HG02973 (cell line): ENCODE data around the gene THEM5.

Source experiments
- ATAC-seq: cut with Tn5 transposase; IDR thresholded peaks from one replicate; pipeline ENCODE4 v1.9.1; 2021; ENCODE audit warnings: moderate library complexity; ENCODE audit not compliant: unreplicated experiment

THEM5 gene

DNA sequence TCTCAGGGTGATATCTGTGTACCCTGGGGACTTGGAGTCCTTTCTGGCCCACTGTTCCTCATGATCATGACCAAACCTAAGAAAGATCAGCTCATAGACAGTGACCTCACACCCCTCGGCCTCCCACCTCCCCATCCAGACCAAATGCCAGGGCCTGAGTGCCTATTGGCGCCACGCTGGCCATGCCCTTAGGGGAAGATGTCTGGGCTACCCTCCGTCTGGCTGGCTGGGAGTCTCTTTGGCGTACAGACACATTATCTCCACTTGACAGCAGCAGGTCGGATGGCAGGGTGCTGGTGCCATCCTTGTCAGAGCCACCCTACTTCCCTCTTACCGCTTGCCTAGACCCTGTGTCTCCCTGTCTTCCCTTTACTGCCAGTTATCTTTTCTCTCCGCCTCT, 30.3 kb downstream of the THEM5 start:
- ATAC-seq: no peak

DNA sequence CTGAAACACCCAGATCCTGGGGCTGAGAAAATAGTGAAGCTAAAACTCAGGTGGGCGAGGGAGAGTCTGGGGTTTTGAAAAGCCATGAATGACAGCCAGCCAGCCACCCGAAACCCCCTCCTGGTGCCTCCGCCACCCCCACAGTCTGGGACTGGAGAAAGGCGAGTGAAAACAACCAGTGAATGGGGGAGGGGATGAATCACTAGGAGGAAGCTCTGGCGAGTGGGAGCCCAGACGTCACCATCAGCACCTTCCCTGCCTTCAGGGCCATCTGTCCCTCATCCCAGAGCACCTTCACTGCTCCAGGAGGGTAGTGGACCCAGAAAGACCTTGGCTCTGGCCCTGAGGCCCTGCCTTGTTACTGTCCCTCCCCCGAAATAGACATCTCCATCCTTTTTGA, 31.1 kb downstream of the THEM5 start:
- no peak for ATAC-seq

DNA sequence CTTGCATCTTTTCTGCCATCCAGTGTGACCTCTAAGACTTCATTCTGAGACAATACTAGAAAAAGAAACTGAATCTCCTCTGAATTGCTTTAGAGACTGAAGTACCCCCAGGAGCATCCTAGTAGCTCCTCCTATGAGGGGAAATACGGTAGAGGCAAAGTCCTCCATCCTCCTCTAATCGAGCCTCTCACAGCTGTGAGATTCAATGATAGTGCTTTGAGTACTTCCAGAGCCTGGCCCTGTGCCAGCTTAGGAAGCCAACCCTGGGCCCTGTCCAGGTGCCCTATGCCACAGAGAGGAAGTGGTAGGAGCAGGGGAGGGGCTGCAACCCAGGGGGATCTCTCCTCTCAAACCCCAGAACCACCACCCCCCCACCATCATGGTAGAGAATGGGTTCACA, 32.6 kb downstream of the THEM5 start:
- no peak for ATAC-seq

DNA sequence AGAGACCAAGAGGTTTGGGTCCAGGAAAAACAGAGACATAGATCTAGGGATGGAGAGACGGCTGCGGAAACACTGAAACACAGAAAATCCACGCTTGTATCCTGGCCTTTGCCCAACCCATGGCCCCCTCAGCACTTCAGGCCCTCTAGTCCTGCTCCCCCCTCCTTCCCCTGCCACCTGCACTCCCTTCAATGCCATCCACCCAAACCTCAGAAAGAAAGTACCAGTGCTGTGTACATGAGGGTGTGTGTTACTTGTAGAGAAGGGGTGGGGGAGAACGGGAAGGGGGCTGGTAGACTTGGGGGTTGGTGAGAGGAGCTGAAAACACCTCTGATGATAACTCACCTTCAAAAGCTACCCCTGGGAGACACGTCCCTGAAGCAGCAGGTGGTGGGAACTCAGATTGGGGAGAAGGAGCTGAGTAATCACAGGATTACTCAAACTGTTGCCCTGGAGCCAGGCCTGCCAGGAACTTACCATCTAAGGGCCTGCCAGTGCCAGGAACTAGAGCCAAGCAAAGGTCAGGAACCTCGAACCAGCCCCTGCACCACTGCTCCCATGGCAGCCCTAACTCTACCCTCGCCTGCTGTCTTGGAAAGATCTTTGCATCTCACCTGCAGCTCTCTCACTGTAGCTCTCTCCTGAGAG, 33.4 kb downstream of the THEM5 start:
- ATAC-seq: no peak

DNA sequence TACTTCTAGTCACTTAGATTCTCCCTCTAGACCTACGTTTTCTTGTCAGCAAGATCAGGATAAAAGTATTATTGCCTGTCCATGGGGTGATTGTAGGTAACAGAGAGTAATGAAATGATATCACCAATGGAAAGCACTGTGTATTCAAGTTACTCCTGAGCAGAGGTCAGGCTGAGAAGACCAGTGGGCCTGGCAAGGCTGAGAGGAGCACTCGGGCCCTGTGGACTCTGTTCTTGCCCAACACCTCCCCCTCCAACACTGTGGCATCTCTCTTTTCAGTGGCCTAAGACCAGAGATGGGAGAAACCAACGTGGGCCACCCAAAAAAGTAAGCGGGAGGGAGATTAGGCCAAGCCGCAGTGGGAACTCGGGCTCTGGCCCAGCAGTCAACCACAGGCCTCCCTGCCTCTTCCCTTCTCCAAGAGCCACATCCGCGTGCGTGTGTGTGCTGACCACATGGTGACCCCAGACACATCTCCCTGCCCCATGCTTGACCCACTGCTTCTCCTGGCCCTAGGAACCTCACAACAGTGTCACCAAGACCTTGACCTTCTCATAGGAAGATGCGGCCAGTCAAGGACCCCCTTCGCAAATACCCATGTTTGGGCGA, 34.2 kb downstream of the THEM5 start:
- ATAC-seq: no peak

DNA sequence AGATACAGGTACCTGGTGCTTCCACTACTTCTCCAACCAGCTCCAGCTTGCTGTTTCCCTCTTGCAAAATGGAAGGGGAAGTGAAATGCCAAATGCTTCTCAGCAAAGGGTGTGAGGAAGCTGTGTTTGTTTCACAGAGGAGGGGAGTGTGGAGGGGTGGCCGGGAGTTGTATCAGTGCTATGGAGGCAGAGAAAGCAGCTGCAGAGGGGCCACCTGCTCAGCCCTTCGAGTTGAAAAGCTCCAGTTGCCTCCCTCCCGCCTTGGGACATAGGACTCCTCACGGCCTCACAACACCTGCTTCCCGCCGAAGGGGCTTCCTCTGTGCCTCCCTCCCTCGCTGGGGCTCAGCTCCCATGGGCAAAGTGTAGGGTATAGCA, 36.2 kb downstream of the THEM5 start:
- ATAC-seq: no peak

DNA sequence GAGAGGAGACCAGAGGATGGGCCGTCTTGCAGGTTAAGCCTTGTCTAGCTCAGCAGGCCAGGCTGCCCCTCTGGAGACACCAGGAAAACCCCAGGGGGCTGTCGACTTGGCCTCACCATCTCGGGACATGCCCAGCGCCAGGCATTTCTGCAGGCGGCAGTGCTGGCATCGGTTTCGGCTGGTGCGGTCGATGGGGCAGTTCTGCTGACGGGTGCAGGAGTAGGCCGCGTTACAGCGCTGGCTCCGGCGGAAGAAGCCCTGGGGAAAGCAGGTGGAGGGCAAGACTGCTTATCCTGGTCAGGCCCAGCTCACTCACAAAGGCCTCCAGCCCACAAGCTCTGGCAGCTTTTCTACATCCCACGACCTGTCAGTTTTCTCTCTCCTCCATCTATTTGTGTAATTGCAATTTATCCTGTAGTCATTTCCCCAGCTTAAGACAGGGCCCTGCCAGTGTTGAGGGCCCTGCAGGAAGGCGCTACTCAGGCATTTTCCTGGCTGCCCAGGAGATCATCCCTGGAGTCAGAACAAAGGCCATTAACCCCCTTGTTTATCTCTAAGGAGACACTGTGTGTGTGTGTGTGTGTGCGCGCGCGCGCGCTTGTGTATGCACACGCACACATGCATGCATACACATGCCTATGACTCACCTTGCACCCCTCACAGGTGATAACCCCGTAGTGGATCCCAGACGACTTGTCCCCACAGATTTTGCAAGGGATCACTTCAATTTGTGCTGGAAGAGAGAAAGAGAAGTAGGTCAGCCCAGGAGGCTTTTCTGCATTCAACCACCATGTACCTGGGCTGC, 36.8 kb downstream of the THEM5 start:
- no peak for ATAC-seq

DNA sequence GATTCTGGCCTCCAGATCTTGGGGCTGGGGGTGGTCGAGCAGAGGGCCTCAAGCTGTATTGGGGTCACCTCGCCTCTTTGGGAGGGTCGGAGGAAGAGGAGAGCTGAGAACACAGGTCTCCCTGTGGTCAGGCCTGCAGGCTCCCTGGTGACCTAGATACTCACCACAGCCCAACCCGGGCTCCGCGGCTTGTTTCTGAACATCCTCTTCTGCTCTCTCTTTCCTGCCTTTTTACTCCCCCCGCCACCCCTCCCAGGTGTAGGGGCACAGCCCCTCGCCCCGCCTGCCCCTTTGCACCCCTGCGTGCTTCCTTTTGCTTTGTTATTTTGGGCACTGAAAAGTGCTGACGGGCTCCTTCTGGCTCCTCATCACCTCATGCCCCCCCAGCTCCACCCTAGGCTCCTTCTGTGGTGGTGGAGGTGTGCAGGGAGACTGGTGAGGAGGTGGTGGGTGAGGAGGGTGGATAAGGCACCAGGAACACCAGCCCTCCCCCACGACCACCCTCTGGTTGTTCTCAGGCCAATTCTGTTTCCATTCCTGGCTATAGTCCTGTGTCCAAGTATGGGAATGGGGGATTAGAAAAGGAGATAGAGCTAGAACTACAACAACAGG, 37.7 kb downstream of the THEM5 start:
- no peak for ATAC-seq

DNA sequence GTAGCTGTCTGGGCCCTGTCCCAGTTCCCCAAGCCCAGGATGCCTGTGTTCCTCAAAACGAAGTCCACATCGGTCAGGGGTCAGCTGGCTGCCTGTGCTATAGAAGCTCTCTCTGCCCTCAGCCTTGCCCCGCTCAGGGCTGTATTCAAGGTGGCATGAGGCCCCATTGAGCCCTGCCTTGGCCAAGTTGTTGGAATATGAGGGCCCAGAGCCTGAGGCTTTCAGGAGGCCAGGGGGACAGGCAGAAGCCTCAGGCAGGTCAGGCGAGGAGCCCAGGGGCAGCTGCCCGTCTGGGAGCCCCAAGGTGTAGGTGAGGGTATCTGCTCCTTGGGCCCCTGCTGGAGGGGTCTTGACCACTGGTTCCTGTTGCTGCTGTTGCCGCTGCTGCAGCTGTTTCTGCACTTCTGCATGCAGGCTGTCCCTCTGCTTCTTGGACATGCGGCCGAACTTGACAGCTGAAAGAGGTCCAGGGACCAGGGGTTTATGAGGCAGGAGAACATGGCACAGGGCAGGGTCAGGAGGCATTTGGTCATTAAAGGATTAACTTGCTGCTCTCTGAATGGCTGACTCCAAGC, 38.5 kb downstream of the THEM5 start:
- no peak for ATAC-seq

DNA sequence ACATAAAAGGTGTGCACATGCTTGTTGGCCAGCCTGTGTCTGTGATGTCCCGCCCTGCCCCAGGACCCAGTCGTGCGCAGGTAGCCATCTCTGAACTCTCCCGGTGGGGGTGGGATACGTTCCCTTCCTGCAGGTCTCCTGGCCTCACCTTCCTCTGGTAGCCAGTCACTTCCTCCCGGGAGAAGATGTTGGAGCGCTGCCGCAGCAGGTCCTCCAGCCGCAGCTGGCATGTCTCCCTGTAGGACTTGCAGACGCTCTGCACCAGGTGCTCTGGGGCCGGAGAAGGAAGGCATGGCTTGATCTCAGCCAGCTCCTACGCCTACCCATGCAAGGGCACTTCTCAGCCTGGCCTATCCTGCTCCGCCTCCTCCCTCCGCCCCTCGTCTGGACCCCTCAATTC, 39.1 kb downstream of the THEM5 start:
- ATAC-seq: no peak

DNA sequence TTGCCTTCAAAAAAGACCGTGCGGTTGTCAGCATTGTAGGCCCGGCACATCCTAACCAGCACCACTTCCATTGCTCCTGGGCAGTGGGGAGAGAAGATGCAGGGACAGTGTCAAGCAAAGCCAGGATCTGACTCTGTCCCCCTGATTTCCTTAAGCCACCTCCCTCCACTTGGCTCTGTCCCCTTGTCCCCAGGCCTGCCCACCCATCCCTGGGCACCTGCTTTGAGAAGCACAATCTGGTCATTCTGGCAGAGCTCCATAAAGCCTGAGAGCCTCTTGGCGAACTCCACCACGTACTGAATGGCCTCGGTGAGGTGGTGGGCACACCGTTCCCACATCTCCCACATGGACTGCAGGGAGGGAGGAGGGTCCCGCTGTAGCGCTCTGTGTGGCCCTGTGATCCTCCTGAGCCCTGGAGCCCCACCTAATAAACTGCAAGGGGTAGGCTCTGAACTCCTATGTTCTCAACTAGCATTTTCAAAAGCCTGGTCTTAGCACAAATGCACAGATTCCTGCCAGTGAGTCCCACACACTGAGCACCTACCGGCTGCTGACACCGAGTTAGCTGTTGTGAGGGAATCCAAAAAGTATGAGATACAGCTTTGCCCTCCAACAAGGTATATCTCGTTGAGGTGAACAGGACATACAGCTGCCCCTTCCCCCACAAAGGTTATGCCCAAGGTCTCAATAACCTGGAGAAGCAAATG, 40.1 kb downstream of the THEM5 start:
- ATAC-seq: no peak

DNA sequence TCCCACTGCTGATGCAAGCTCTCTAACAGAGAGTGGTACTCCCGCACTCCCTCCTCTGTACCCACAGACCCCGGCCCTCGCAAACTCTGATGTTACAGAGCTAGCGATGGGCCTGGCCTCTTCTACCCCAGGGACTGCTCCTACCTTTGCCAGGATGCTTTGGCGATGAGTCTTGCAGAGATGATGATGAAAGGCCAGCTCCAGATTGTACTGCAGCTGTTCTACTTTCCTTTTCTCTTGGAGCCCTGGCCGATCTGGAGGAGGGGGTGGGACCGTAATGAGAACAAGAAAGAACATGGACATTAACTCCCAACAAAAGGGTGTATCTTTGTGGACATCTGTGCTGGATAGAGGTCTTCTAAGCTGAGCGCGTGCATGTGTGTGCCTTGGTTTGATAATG, 42.3 kb downstream of the THEM5 start:
- no peak for ATAC-seq

DNA sequence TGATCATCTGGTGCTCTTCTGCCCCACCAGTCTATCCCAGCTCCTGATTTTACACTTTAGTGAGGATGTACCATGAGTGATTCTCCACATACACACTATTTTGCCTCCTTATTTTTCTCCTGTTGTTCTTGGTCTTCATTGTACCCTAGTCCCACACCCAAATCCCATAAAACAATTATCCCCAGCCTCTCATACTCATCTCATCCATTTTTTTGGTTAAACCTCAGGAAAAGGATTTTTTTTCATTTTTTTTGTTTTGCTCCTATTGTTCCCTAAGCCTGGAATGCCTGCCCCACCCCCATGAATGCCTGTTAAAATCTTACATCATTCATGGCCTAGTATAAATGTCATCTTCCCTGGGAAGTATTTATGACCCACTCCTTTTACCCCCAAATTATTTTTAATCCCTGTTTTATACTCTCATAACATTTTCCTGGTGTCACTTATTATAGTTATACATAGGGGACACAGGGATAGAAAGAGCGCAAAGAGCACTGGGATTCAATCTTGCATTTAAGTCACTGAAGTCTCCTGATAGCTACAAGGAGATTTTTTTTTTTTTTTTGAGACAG, 43.4 kb downstream of the THEM5 start:
- no peak for ATAC-seq

DNA sequence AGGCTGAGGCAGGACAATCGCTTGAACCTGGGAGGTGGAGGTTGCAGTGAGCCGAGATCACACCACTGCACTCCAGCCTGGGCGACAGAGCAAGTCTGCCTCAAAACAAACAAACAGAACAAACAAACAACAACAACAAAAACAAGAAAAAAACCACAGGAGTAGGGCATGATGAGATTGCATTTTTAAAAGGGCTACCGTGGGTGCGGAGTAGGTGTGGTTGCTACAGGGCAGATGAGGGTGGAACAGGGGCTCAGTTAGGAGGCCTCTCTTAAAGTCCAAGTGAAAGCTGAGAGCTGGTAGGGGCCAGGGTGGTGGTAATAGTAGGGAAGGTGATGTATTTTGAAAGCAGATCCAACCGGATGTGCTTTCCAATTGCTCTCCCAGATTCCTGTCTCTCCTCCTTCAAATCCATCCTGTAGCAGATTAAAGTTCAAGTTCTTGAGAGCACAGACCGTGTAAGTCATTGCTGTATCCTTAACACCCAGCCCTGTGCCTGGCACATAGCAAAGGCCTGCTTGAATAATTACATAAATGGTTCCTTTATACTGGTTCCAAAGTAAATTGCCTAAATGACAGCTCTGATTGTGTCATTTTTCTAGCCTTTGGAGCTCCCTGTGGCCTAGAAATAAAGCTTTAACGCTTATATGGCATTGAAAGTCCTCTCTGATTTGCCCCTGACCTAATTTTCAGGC, 44.1 kb downstream of the THEM5 start:
- ATAC-seq: no peak

DNA sequence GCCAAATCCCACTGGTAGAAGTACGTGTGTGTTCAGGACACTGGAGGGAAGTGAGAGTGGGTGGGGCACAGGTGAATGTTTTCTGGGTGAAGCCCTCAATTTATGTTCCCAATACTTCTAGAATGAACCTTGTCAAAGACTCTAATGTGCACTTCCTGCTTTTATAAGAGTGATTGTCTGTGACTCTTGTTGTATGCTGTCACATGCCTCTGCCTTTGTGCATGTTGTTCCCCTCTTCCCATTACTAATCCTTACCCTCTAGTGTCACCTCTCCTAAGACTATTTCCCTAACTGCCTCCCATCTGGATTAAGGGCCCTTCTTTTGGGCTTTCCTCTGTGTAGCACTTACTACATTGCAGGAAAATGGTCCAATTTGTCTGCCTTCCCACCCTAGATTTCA, 45.7 kb downstream of the THEM5 start:
- ATAC-seq: no peak

DNA sequence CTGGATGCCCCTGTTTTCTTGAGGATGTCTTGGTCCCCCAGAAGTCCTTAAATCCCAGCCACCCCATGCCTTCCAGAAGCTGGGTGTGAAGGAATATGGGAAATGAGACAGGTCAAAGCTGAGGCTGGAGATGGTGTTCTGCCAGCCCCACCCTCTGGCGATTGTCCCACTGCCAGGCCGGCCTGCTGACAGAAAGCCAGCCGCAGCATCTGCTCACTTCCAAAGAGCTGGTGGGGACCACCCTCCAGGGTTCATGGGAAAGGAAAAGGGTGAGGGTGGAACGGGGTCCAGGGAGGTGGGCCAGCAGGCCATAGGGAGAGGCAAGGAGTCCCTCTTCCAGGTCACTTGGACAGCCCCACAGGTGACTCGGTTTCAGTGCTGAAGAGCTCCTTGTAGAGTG, 46.4 kb downstream of the THEM5 start:
- ATAC-seq: no peak

DNA sequence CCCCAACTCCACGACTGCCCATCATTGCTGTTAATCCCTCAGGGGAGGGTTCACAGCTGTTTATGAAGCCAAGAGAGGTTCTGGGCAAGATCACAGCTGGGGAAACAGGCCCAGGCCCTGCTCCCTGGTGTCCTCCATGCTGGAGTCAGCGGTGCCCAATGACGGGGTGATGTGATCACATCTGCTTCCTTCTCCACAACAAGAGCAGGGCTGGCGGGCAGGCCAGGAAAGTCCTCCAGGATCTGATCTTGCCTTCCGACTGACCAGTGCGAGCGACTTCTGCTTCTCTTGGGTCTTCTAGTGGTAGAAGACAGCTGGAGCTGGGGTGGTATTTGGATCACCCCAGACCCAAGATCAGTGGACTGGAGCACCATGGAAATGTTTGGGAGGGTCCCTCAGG, 47.3 kb downstream of the THEM5 start:
- no peak for ATAC-seq

DNA sequence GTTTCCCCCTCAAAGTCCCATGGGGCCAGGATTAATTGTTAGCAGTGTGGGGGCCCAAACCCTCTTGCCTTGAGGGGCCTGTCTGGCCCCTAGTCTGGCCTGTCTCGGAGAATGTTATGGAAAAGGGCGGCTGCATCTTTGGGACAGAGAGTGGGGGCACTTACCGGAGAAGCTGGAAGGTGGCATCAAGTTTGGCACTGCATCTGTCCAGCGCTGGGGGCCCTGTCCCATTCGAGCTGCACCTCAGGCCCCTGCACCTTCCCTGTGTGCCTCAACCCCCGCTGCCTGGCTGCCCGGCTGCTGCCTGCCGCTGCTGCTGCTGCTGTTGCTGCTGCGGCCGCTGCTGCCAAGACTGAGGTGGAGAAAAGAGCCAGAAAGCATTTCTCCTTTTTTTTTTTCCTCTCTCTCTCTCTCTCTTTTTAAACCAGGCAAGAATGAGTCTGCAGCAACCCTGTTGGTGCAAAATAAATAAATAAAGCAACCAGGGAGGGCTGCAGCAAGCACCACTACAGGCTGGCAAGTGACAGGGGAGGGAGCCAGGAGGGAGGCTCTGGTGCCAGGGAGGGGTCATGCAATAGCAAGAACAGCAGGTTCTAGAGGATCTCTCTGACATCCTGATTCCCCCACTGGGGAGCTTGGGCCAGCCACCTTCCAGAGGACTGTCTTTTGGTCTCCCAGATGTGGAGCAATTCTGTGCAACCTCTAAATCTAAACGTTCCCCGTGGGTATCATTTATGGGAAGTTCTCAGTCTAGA, 48.3 kb downstream of the THEM5 start, which contains the start of gene LINGO4:
Gene LINGO4, minus strand, starts transcription at position 354 of the 755 bp plus-strand sequence. CDS start 2,715 bp downstream, outside the sequence.
- ATAC-seq: no peak

DNA sequence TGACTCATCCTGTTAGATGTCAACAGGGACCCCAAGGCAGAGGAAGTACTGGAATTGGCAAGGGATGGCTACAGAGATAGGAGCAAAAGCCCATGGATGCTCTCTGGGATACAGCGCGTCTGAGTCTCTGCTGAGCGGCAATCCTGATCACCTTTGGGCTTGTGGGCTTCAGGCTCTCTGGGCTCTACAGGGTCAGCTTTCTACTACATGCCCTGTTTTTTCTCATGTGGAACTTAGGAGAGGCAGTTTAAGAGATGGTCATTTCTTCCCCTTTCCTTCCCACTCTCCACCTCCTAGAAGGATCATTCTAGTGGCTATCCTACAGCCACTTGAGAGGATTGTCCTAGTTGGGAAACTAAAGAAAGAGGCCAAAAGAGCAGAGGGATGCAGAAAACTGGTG, 49.6 kb downstream of the THEM5 start:
- no peak for ATAC-seq
